Natural killer cell treated with Interleukin-12 subunit alpha and Interleukin-12 subunit beta and Interleukin-15 and Interleukin-18, amount 100 ng/mL, for 72 hours (primary cell): ENCODE measurements around the gene FCHO1. TPM values are rescaled to one million over a fixed set of nuclear protein-coding genes. Genes with fewer than 3 reads are reported as not detected.
A peak's percentile ranks its signal among the peaks of the same experiment; 100 is the strongest.

ENCODE experiments used
- ATAC-seq, 2 donors: fragments of 150-1000 bp; cut with Tn5 transposase in 1 of 2; sonication (Bioruptor Pico), chemical (Tn5 transposase) in 1 of 2; 2 replicates each; pipeline ENCODE4 v1.10.0; 2021
- DNase-seq: peaks from one replicate; pipeline ENCODE4 v3.0.0; 2022; ENCODE audit warnings: low spot score
- H3K27ac Mint-ChIP-seq, 2 donors: 1 replicate in 1 of 2; 2 replicates in 1 of 2; pipeline ENCODE4 v1.8.0; 2022; ENCODE audit warnings: mixed read lengths in 2 of 2, mild to moderate bottlenecking in 1 of 2, moderate library complexity in 1 of 2
- H3K27me3 Mint-ChIP-seq, 2 donors: 1 replicate in 1 of 2; 2 replicates in 1 of 2; pipeline ENCODE4 v1.8.0; 2022; ENCODE audit warnings: mixed read lengths in 2 of 2
- H3K36me3 Mint-ChIP-seq: one replicate; pipeline ENCODE4 v1.8.0; 2022; ENCODE audit warnings: mixed read lengths
- H3K4me1 Mint-ChIP-seq, 2 donors: 1 replicate in 1 of 2; 2 replicates in 1 of 2; pipeline ENCODE4 v1.8.0; 2022; ENCODE audit warnings: low read depth in 2 of 2, mixed read lengths in 2 of 2, mild to moderate bottlenecking in 1 of 2
- H3K4me3 Mint-ChIP-seq: one replicate; pipeline ENCODE4 v1.8.0; 2022; ENCODE audit warnings: mixed read lengths
- H3K9me3 Mint-ChIP-seq: 2 replicates; pipeline ENCODE4 v1.8.0; 2022; ENCODE audit warnings: mixed read lengths
- total RNA-seq, 2 donors: library from RNA; stranded (reverse); gene quantifications; one replicate each; pipeline ENCODE4 v1.2.3, GENCODE V29; 2022

The FCHO1 gene, protein sequence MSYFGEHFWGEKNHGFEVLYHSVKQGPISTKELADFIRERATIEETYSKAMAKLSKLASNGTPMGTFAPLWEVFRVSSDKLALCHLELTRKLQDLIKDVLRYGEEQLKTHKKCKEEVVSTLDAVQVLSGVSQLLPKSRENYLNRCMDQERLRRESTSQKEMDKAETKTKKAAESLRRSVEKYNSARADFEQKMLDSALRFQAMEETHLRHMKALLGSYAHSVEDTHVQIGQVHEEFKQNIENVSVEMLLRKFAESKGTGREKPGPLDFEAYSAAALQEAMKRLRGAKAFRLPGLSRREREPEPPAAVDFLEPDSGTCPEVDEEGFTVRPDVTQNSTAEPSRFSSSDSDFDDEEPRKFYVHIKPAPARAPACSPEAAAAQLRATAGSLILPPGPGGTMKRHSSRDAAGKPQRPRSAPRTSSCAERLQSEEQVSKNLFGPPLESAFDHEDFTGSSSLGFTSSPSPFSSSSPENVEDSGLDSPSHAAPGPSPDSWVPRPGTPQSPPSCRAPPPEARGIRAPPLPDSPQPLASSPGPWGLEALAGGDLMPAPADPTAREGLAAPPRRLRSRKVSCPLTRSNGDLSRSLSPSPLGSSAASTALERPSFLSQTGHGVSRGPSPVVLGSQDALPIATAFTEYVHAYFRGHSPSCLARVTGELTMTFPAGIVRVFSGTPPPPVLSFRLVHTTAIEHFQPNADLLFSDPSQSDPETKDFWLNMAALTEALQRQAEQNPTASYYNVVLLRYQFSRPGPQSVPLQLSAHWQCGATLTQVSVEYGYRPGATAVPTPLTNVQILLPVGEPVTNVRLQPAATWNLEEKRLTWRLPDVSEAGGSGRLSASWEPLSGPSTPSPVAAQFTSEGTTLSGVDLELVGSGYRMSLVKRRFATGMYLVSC
- total RNA-seq: 10 to 100 TPM; 28.6 to 71.0 TPM

DNA sequence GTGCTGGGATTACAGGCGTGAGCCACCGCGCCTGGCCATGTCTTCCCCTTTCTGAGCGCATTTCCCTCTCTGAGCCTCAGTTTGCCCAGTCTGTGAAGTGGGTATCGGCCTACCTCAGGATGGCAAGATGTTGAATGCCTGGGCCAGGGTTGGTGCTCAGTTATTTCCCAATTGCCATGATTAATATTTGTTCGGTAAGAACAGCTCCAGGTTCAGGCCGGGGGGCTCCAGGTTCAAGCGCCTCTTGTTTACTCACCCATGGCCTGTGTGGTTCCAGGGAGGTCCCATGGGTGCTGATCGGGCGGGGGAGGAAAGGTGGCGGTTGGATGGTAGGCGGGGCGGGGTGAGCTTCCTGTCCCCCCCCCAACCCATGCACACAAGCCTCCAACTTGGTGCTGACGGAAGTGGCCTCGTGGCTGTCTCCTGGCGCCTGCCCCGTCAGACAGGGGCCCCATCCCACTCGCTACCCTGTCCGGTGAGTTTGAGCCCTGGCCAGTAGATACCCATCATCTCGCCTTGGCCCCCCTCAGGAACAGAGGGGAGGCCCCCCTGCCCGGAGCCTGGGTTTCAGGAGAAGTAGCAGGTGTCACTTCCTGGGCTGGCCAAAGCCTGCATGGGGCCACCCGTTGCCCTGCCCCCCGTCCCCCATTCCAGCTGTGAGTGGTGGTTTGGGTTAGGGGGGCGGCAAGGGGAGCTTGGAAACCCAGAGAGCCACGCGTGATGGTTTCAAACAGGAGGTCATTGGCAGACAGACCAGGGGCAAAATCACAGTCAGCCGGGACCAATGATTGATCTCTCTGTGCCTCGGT lies at the start of gene FCHO1:
Gene FCHO1 (plus strand): TSS at position 375 of the 809 bp plus-strand sequence. CDS start 3,688 bp downstream, outside the sequence.
- Mint-ChIP-seq H3K27me3 (no peaks in the 10 kb centered on the region), H3K4me1 (peaks cover 35 to 43% of the 10 kb centered on the region in 2 donors)
- ATAC-seq: peak; percentile 80 to 83

DNA sequence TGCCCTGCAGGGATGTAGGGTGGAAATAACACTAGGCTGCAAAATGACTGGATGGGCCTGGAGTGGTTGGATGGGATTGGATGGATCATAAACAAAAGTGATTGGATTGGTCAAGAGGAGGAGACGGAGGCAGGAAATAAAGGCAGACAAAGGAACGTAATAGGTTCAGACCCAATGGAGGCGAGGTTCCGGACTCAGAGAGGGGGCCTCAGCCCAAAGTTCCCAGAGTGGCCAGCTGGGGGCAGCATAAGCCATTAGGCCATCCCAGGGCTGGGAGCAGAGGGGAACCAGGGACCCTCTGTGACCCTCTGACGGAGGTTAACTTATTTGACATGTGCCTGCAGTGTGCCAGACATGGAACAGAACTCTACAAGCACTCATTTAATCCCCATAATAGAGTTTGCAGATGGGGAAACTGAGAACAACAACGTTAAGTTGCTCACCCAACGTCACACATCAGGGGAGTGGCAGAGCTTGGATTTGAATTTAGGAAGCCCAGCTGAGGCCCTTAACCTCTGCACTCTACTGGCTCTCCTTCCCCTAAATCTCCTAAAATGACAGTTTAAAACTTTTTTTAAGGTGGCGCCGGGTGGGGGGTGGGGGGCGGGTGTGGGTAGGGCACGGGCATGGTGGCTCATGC lies 47.3 kb upstream of the FCHO1 start:
- peaks cover 3 to 5% of the 10 kb centered on the region in 2 donors for H3K4me1 Mint-ChIP-seq
- H3K4me3 Mint-ChIP-seq: no peak overlapping the region
- H3K27me3 Mint-ChIP-seq: peaks cover 3 to 7% of the 10 kb centered on the region in 2 donors
- DNase-seq (peak; percentile 73), ATAC-seq (peak; percentile 86 to 89)
- H3K36me3 Mint-ChIP-seq: no peaks in the 10 kb centered on the region
- no peaks in the 10 kb centered on the region for H3K9me3 Mint-ChIP-seq
- no peak overlapping the region for H3K27ac Mint-ChIP-seq

More for the DNA sequence above, at the start of gene FCHO1:
- peak; percentile 90 for DNase-seq
- H3K27ac Mint-ChIP-seq: peak within 1 kb of the TSS; percentile 97 to 98
- peak within 1 kb of the TSS; percentile 92 for H3K4me3 Mint-ChIP-seq
- H3K36me3 Mint-ChIP-seq: peaks cover 5% of the 10 kb centered on the region
- no peaks in the 10 kb centered on the region for H3K9me3 Mint-ChIP-seq

DNA sequence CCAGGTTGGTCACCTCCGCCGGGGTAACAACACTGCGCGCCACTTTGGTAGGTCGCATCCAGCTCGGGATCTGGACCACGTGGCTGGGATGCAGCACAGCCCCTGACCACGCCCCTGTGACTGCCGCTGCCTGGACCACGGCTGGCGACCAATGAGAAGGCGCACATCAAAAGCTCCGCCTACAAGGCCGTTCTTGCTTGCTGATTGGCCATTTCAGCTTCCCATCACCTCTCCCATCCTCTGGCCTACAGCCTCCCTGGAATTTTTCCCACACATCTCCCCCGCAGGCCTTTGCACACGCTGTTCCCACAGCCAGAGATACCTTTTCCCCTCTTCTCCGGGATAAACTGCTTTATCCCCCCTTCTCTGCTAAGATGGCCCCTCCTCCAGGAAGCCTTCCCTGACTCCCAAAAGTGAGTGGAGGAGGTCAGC lies 44.5 kb upstream of the FCHO1 start:
- DNase-seq: peak; percentile 1
- H3K27me3 Mint-ChIP-seq: no peaks in the 10 kb centered on the region

DNA sequence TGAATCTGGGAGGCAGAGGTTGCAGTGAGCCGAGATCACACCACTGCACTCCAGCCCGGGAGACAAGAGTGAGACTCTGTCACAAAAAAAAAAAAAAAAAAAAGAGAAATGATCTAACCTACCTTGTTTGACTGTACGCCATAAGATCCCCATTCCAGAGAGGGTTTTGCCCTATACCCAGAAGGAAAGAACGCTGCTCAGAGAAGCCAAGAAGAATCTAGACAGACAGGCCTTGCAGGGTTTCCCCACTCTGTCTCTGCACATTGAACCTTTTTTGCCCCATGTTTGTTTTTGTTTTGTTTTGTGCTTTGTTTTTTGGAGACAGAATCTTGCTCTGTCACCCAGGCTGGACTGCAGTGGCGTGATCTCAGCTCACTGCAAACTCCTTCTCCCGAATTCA lies 39.4 kb upstream of the FCHO1 start:
- Mint-ChIP-seq H3K9me3 (no peaks in the 10 kb centered on the region), H3K4me3 (no peak overlapping the region), H3K27ac (no peak overlapping the region), H3K4me1 (no peaks in the 10 kb centered on the region), H3K36me3 (no peaks in the 10 kb centered on the region), H3K27me3 (no peaks in the 10 kb centered on the region)
- no peak for ATAC-seq
- no peak for DNase-seq

More for the DNA sequence above, 44.5 kb upstream of the FCHO1 start:
- Mint-ChIP-seq H3K36me3 (no peaks in the 10 kb centered on the region), H3K27ac (peak overlapping the region in 1 of 2 donors; percentile 42), H3K4me1 (peaks cover 3 to 5% of the 10 kb centered on the region in 2 donors), H3K4me3 (no peak overlapping the region), H3K9me3 (no peaks in the 10 kb centered on the region)
- no peak for ATAC-seq

DNA sequence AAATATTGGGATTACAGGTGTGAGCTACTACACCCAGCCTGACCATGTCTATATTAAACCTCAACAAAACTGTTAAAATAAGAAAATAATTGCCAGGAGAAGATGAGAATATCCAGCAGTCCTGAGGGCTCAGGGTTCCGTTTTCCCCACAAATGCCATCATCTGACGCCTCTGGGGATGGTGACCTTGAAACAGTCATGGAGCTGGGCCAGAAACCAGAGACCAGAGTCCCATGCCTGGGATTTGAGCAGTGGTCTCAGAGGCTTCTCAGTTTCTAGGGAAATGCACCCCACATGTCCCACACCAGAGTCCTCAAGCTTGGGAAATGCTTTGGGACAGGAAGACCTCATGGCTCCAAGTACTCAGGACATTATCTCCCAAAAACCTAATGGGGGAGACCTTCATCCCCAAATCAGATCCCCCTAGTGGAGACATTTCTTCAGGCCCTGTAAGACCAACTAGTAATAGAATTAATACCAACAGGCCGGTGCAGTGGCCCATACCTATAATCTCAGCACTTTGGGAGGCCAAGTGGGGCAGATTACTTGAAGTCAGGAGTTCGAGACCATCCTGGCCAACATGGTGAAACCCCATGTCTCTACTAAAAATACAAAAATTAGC lies 34.9 kb upstream of the FCHO1 start:
- H3K4me1 Mint-ChIP-seq: peaks cover 26 to 30% of the 10 kb centered on the region in 2 donors
- no peaks in the 10 kb centered on the region for H3K9me3 Mint-ChIP-seq
- peaks cover 0 to 2% of the 10 kb centered on the region in 2 donors for H3K27me3 Mint-ChIP-seq
- H3K27ac Mint-ChIP-seq: no peak overlapping the region
- DNase-seq (no peak), ATAC-seq (no peak)
- H3K36me3 Mint-ChIP-seq: no peaks in the 10 kb centered on the region
- H3K4me3 Mint-ChIP-seq: no peak overlapping the region

DNA sequence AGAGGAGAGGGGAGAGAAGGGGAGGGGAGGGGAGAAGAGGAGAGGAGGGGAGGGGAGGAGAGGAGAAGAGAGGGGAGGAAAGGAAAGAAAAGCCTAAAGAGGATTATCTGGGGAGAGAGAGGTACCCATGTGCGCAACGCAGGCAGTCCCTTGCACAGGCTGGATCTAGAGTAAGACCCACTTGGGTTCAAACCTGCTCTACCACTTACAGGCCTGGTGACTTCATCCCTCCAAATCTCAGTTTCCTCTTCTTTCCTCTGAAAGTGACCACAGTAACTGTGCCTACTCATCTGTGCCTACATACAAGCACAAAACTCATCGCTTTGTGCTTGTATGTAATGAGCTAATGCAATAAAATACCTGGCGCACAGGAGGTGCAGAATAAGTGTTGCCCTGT lies 32.7 kb upstream of the FCHO1 start:
- Mint-ChIP-seq H3K9me3 (no peaks in the 10 kb centered on the region), H3K36me3 (no peaks in the 10 kb centered on the region), H3K27me3 (peaks cover 0 to 2% of the 10 kb centered on the region in 2 donors), H3K27ac (peak overlapping the region in 1 of 2 donors; percentile 77), H3K4me1 (peaks cover 35 to 36% of the 10 kb centered on the region in 2 donors), H3K4me3 (peak overlapping the region; percentile 88)
- ATAC-seq: peak in 1 of 2 donors; percentile 18
- no peak for DNase-seq

DNA sequence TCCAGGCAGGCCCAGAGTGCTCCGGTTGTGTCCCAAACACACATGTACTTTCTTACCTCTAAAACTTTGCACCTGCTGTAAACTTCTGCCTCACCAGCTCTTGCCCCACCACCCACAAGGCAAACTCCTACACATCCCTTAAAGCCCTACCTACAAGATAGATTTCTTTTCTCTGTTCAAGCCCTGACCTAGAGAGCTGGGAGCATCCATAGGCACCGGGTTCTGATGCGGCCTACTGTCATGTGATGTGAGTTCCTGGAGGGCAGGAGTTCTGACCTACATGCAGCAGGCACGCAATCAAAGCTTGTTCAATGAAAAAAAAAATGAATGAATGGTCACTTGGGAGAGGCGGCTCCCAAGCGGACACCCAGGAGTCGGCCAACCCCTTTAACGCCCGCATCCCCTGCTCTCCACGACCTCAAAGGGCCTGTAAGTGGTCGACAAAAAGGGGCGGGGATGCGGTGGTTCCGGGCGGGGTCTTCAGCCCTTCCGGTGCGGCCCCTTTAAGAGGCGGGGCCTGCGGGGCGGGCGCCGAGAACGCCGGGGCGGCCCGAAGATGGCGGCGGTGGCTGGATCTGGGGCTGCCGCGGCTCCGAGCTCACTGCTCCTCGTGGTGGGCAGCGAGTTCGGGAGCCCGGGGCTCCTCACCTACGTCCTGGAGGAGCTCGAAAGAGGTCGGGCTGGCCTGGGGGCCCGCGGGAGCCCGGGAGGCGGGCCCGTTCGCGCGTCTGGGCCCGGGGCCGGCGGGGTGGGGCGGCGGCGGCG lies 32.1 kb upstream of the FCHO1 start, which contains the start of gene MAP1S:
Gene MAP1S (plus strand): TSS at position 534 of the 765 bp plus-strand sequence. CDS start 23 bp downstream, at position 557.
- Mint-ChIP-seq H3K4me3 (peak within 1 kb of the TSS; percentile 99), H3K27ac (peak within 1 kb of the TSS; percentile 77 to 87)

DNA sequence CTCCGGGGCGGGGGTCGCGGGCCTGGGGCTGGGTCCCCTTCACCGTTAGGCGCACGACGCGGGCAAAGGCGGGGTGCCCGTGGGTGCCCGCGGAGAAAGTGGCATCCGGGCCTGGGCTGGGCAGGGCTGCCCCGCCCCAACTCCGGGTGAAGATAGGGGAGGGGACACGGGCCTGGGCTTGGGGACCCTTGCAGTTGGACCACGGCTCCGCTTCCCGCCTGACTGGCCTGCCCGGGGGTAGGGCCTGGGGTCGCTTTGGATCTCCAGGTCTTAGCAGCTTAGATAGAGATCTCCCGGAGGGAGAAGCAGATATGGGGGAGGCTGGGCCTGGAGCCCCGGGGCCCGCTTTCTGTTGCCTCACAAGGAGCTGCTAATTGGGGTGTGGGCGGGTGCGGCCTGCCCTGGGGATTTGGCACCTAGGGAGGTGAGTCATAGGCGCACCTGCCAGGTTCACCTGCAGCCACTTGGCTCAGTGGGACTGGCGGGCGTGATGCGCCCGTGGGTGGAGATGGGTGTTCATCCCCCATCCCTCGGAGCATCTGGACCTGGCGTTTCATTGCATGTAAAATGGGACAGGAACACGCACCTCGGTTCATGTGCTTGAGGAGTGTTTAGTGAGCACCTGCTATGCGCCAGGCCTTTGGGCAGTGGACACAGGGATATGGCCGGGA lies 31.4 kb upstream of the FCHO1 start:
- peak overlapping the region; percentile 71 to 84 for H3K27ac Mint-ChIP-seq
- peaks cover 35 to 40% of the 10 kb centered on the region in 2 donors for H3K4me1 Mint-ChIP-seq
- peak overlapping the region; percentile 99 for H3K4me3 Mint-ChIP-seq
- ATAC-seq (peak; percentile 61 to 69), DNase-seq (no peak)
- peaks cover 0 to 2% of the 10 kb centered on the region in 2 donors for H3K27me3 Mint-ChIP-seq
- no peaks in the 10 kb centered on the region for H3K9me3 Mint-ChIP-seq
- H3K36me3 Mint-ChIP-seq: no peaks in the 10 kb centered on the region

More for the DNA sequence above, 32.1 kb upstream of the FCHO1 start, which contains the start of gene MAP1S:
- no peaks in the 10 kb centered on the region for H3K36me3 Mint-ChIP-seq
- peaks cover 0 to 2% of the 10 kb centered on the region in 2 donors for H3K27me3 Mint-ChIP-seq
- ATAC-seq: peak; percentile 90 to 91
- DNase-seq: peak; percentile 77
- H3K9me3 Mint-ChIP-seq: no peaks in the 10 kb centered on the region
- H3K4me1 Mint-ChIP-seq: peaks cover 35 to 36% of the 10 kb centered on the region in 2 donors

DNA sequence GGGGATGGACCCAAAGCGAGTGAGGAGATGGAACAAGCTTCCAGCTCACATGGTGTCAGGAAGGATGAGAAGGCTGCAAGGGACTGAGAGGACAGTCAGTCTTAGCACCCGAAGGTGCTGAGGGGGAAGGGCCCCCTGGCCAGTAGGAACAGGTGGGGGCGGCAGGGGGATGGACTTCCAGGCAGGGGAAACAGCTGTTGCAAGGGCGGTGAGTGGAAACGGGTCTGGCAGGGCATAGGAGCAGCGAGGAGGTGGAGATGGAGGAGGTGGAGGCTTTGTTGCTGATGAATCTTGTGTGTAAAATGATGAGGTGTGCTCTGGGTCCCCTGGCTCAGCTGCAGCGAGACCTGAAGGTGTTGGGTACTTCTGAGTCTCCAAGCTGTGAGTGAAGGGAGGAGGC lies 30.8 kb upstream of the FCHO1 start:
- peaks cover 4% of the 10 kb centered on the region for H3K36me3 Mint-ChIP-seq
- H3K4me1 Mint-ChIP-seq: peaks cover 35 to 40% of the 10 kb centered on the region in 2 donors
- DNase-seq (no peak), ATAC-seq (no peak)
- peak overlapping the region; percentile 71 to 84 for H3K27ac Mint-ChIP-seq
- peaks cover 0 to 2% of the 10 kb centered on the region in 2 donors for H3K27me3 Mint-ChIP-seq
- no peaks in the 10 kb centered on the region for H3K9me3 Mint-ChIP-seq
- H3K4me3 Mint-ChIP-seq: peak overlapping the region; percentile 99

DNA sequence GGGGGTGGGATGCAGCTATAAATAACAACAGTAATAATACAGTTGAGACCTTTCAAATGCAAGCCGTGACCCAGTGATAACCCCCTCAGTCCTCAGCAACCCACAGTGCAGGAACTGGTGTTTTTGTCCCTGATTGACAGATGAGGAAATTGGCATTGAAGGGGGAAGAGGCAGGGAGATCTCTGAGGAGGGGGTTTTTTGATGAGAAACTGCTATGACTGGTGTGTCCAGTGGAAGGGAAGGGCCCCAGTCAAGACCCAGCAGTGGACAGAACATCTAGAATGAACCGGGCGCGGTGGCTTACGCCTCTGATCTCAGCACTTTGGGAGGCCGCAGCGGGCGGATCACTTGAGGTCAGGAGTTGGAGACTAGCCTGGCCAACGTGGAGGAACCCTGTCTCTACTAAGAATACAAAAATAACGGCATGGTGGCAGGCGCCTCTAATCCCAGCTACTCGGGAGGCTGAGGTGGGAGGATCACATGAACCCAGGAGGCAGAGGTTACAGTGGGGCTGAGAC lies 30.1 kb upstream of the FCHO1 start:
- Mint-ChIP-seq H3K36me3 (peaks cover 5% of the 10 kb centered on the region), H3K9me3 (no peaks in the 10 kb centered on the region), H3K4me3 (peak overlapping the region; percentile 99), H3K4me1 (peaks cover 35 to 40% of the 10 kb centered on the region in 2 donors), H3K27ac (peak overlapping the region; percentile 71 to 84), H3K27me3 (peaks cover 0 to 2% of the 10 kb centered on the region in 2 donors)
- ATAC-seq (no peak), DNase-seq (no peak)

DNA sequence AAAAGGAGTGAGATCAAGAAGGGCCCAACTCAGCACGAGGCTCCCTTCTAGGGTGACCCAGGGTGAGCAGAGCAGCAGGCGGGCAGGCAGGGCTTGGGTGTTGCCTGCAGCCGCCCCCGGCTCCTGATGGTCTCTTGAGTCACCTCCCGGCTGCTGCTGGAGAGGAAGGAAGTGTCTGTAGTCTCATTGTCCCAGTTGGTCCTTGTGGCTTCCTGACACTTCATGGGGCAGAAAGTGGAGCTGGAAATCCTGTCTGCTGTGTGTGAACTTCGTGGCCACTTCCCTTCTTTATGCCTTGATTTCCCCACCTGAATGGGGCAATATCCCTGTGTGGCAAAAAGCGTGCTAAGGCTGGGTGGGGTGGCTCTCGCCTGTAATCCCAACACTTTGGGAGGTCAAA lies 29.5 kb upstream of the FCHO1 start:
- Mint-ChIP-seq H3K27me3 (peaks cover 0 to 2% of the 10 kb centered on the region in 2 donors), H3K4me1 (peaks cover 35 to 40% of the 10 kb centered on the region in 2 donors), H3K27ac (peak overlapping the region; percentile 71 to 84), H3K36me3 (peaks cover 5% of the 10 kb centered on the region), H3K9me3 (no peaks in the 10 kb centered on the region), H3K4me3 (peak overlapping the region; percentile 99)
- DNase-seq (no peak), ATAC-seq (no peak)
